ENCODE measurements around the gene CATSPERE. TPM values are rescaled to one million over a fixed set of nuclear protein-coding genes. Genes with fewer than 3 reads are reported as not detected.
"Not testable (repeated sequence)": the region's sequence is repeated elsewhere in the genome, so short reads cannot be mapped to it uniquely, and the experiment has no call there.

The CATSPERE gene
- total RNA-seq, 1 donor from 2014 or later: 0.27 TPM

- intact Hi-C loops (cut with micrococcal nuclease): no loop called here
Measured at GRCh38 chr1:244515680-244516079, 54.6 kb downstream of the CATSPERE start.

- intact Hi-C loops (cut with micrococcal nuclease): no loop called here
Measured at GRCh38 chr1:244536316-244536715, 75.2 kb downstream of the CATSPERE start.

DNA sequence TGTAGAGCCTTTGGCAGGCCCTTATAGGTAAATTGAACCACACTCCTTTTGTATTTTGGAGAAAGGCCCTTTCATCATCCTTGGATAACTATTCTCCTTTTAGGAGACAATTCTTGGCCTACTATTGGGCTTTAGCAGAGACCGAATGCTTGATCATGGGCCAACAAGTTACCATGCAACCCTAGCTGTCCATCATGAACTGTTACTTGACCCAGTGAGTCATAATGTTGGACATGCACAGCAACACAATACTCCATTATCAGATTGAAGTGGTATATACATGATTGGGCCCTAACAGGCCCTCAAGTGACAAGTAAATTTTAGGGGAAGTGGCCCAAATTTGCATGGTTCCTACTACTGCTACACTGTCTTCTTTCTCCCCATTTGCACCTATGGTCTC is 84.4 kb downstream of the CATSPERE start:
- intact Hi-C loops (cut with micrococcal nuclease): no loop called here

DNA sequence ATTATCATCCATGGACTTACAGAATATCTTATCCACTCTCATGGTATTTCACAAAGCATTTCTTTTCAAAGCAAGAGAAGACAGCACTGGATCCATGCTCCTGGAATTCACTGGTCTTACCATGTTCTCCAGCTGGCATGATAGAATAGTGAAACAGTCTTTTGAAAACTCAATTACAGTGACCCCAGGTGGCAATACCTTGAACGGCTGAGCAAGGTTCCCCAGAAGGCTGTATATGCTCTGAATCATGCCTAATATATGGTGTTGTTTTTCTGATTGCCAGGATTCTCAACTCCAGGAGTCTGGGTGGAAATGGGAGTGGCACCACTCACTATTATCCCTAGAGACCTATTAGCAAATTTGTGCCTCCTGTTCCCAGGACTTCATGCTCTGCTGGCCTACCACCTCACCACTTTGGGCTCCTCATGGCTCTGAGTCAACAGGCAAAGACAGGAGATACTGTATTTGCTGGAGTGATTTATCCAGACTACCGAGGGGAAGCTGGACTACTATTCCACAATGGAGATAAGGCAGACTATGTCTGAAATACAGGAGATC is 87.6 kb downstream of the CATSPERE start:
- intact Hi-C loops (cut with micrococcal nuclease): no loop called here

DNA sequence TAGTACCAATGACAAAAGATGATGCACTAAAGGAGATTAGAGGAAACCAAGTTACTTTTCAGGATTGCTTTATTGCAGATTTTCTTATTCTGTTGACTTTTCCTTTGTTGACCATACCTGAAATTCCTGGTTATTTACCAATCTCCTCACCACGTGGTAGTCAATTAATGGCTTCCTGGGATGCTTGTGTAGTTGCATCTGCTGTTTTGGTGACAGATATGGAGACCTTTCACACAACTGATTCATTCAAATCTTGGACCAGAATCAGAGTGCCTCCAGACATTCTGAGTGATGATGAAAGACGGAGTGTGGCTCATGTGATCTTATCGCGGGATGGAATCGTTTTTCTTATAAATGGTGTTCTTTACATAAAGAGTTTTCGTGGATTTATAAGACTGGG is 91.3 kb downstream of the CATSPERE start:
- intact Hi-C loops (cut with micrococcal nuclease): no loop called here

- intact Hi-C loops (cut with micrococcal nuclease): no loop called here
Measured at GRCh38 chr1:244556263-244556662, 95.2 kb downstream of the CATSPERE start.

GRCh38 chr1:244557565-244557964 is 96.5 kb downstream of the CATSPERE start:
- intact Hi-C loops (cut with micrococcal nuclease): no loop called here

DNA sequence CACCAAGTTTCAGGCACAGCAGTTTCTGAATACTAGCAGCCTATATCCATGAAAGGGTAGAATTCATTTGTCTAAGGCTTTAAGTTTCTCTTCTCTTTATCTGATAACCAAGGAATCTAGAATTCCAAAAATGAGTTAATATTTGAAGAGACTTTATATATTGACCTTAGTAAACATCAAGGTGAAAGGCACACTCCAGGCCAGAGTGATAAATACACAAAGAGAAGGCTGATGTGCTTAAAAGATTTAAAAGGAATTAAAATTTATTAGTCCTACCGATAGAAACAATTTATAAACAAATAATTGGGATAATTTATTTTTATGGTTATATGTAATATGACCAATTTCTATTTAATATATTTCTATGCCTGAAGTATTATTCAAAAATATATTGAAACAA is 98.5 kb downstream of the CATSPERE start:
- intact Hi-C loops (cut with micrococcal nuclease): no loop called here

- intact Hi-C loops (cut with micrococcal nuclease): not testable (repeated sequence)
Measured at GRCh38 chr1:244562877-244563276, 101.8 kb downstream of the CATSPERE start.

DNA sequence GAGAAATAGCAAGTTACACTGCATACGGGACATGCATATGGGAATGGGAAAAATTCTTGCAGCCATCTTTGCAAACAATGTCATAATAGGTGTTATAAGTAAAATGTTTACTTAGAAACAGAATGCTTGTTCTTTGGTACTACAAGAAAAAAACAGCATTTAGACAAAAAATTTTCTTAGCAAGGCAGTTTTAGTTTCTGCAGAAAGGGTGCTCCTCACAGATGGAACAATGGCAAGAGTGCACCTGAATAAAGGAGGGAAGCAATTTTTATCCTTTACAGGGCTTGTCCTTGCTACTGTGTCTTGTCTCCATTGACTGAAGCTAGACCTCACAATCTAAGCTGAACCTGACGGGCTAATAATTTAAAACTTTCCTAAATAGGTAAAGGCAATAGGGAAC is 112.7 kb downstream of the CATSPERE start:
- intact Hi-C loops (cut with micrococcal nuclease): no loop called here

DNA sequence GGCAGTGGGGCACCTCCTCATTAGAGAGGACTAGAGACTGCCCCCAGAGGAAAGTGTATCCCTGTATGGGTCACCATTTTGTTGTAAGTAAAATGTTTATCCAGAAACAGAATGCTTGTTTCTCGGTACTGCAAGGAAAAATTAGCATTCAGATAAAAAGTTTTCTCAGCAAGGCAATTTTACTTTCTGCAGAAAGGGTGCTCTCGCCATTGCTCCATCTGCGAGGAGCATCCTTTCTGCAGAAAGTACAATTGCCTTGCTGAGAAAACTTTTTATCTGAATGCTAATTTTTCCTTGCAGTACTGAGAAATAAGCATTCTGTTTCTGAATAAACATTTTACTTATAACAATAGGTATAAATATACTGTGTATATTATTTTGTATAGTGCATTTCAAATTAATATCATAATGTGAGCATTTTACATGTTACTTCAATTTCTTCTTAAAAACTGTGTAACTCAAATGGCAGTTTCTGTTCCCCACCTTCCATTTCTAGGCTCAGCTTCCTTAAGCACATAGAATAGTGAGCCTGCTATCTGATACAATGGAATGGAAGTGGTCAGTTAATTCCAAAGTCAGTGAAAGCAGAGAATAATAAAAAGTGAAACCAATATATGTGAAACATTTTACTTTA is 115.3 kb downstream of the CATSPERE start:
- intact Hi-C loops (cut with micrococcal nuclease): no loop called here

DNA sequence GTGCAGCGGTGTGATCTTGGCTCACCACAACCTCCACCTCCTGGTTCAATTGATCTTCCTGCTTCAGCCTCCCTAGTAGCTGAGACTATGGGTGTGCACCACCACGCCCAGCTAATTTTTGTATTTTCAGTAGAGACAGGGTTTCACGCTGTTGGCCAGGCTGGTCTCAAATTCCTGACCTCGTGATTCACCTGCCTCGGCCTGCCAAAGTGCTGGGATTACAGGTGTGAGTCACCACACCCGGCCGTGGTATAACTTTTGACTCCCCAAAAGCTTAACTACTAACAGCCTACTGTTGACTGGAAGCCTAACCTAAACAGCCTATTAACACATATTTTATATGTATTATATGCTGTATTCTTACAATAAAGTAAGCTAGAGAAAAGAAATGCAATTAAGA is 117.1 kb downstream of the CATSPERE start:
- intact Hi-C loops (cut with micrococcal nuclease): not testable (repeated sequence)

DNA sequence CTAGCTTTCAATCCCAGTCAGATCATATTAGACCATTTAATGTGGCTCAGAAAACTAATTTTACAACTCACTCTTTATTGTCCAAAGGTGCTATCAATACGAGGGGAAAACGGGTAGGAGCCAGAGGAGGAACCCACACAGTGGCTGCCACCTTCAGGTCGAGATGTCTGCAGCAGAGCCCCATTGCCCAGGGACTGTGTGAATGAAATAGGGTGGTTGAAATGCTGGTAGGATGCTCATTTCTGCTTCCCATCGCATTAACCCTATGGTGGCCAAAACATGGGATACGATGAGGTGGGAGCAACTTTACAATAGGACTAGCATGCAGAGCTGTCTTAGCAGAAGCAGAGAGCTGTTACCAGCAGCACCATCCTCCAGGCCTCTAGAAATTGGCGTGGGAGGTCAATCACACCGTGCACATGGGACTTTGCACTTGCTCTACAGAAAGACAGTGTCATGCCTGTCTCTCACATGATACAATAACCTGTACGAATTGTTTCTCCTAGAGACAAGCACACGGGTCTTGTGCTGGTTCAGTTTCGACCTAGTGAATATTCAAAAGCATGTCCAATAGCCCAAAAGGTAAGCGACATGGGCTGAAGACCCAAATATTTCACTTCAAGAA is 122.4 kb downstream of the CATSPERE start:
- intact Hi-C loops (cut with micrococcal nuclease): no loop called here

- intact Hi-C loops (cut with micrococcal nuclease): no loop called here
Measured at GRCh38 chr1:244585867-244586266, 124.8 kb downstream of the CATSPERE start.

- intact Hi-C loops (cut with micrococcal nuclease): no loop called here
Measured at GRCh38 chr1:244590670-244591069, 129.6 kb downstream of the CATSPERE start.

DNA sequence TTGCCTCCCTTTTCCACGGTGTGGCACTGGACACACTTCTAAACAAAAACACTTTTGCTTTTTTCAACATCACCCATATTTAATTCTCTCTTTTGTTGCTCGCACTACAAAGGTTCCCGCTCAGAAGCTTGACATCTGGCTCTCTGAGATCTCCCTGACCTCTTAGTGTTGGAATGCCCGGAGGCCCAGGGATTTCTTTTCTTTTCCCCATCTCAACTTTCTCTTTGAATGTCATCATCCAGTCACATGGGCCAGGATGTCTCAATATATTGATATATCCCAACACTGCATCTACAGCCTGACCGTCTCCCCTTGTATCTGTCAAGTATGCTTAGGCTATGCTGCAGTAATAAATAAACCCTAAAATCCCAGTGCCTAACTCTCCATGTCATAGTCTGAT is 137.5 kb downstream of the CATSPERE start:
- intact Hi-C loops (cut with micrococcal nuclease): no loop called here

GRCh38 chr1:244599937-244600350 is 138.9 kb downstream of the CATSPERE start:
- intact Hi-C loops (cut with micrococcal nuclease): loop anchor here (2.0 to 10.0 kb wide), 4 partner anchors 53 to 375 kb away; partner anchors contain the start of gene DESI2

DNA sequence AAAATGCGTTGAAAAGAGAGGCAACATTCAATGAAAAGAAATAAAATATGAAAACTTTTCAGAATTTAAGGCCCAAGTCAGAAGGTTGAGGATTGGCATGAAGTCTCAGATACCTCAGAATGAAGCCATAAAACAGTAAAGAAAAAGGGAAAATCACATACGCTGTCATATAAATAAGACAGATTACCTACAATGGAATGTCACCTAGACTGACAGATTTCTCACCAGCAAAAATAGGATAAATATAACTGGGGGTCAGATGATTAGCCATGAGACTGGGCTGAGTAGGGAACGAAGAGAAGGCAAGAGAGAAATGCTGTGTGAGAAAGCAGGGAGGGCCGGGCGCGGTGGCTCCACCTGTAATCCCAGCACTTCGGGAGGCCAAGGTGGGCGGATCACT is 140.3 kb downstream of the CATSPERE start:
- intact Hi-C loops (cut with micrococcal nuclease): loop anchor here (2.0 to 10.0 kb wide), 4 partner anchors 51 to 373 kb away; partner anchors contain the start of gene DESI2

DNA sequence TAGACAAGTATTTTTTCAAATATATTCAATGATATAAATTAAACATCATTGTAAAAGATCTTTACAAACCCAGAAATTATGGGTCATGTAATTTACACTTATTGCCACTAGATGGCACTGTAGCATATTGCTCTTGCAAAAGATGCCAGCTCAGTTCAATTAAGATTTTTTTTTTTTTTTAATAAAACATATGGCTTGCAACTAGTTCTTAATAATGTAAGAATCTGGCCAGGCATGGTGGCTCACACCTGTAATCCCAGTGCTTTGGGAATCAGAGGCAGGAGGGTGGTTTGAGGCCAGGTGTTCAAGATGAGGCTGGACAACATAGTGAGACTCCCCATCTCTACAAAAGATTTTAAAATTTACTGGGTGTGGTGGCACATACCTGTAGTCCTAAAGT is 142.4 kb downstream of the CATSPERE start:
- intact Hi-C loops (cut with micrococcal nuclease): loop anchor here (1.0 to 10.0 kb wide), 4 partner anchors 124 to 439 kb away; no protein-coding TSS in a partner anchor

DNA sequence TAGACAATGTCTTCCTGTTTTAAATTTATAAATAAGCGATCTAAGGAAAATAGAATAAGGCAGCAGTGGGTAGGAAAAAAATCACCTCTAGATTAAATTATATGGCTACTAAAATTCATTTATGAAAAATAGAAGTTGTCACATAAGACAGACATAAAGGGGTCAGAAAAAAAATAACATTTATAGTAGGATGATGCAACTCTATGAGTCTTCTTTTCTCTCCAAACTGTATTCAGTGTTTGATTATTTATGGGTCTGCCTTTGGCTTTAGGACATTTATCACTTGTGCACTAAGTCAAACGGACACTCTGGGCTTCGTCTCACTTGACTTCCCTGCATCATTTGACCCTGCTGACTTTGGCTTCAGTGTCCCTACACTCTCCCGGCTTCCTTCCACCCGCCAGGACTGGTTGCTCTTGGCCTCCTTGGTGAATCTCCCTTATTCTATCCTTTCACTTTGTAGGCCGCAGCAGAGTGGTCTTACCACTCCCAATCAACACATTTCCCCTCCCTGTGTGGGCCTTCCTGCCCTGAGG is 144.8 kb downstream of the CATSPERE start:
- intact Hi-C loops (cut with micrococcal nuclease): loop anchor here (10.0 kb wide), 1 partner anchor 369 kb away; no protein-coding TSS in a partner anchor

GRCh38 chr1:244614113-244614836 is 153.2 kb downstream of the CATSPERE start:
- intact Hi-C loops (cut with micrococcal nuclease): no loop called here

DNA sequence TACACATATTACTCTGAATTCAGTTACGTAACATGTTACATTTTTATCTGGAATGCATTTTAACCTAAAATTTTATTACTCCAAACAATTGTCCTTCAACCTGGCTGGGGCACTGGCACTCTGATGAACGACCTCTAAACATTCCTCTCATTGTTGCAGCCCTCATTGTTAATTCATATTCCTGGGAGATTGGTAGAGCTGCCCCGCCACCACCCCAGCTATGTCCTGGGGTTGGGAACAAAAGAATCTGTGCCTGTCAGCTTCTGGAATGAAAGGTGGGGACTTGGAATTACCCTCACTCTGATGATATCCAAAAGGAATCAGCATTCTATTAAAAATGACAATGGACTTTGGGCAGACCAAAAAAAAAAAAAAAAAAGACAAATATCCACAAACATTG is 153.8 kb downstream of the CATSPERE start:
- intact Hi-C loops (cut with micrococcal nuclease): no loop called here
